AG09319 (cell line): ENCODE results near the gene DCP1B.

Experiments used
- DNase-seq: peaks from one replicate; pipeline ENCODE4 v3.0.0-alpha.2; 2010; ENCODE audit warnings: low read depth; ENCODE audit errors: extremely low read depth
- TF ChIP-seq, protein P1 (sequence below): IDR thresholded peaks from 2 replicates; pipeline ENCODE4 v1.5.1; 2011; ENCODE audit warnings: low read depth, mild to moderate bottlenecking, inconsistent platforms, low read length, moderate library complexity

The DCP1B gene

DNA sequence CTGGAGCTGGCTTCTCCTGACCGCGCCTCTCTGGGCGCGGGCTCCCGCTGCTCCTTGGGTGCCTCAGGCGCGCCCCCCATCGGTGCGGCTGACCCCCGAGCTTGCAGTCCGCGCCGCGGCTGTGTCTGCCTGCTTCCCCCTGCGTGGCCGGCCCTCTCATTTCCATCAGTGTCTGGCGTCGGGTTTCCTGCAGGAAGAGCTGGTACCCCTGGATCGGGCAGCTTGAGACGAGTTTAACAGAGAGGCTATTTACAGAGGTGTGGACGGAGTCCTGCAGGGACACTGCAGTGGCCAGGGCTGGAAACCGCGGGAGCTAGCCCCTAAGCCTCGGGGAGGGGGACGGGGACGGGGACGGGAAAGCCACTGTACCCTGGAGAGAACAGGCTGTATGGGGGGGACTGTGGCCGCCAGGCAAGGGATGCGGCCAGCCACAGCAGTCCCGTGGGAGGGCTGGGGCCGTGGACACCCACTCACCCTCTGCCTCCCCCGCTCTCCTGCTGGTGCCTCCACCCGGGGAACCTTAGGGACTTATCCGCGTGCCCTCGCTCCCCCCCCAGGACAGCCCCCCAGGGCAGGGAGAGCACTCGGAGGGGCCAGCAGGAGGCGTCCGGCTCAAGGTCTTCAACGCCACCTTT, 82.1 kb downstream of the DCP1B start:
- DNase-seq, result no peak
- TF ChIP-seq, protein P1, sequence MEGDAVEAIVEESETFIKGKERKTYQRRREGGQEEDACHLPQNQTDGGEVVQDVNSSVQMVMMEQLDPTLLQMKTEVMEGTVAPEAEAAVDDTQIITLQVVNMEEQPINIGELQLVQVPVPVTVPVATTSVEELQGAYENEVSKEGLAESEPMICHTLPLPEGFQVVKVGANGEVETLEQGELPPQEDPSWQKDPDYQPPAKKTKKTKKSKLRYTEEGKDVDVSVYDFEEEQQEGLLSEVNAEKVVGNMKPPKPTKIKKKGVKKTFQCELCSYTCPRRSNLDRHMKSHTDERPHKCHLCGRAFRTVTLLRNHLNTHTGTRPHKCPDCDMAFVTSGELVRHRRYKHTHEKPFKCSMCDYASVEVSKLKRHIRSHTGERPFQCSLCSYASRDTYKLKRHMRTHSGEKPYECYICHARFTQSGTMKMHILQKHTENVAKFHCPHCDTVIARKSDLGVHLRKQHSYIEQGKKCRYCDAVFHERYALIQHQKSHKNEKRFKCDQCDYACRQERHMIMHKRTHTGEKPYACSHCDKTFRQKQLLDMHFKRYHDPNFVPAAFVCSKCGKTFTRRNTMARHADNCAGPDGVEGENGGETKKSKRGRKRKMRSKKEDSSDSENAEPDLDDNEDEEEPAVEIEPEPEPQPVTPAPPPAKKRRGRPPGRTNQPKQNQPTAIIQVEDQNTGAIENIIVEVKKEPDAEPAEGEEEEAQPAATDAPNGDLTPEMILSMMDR, result no peak

DNA sequence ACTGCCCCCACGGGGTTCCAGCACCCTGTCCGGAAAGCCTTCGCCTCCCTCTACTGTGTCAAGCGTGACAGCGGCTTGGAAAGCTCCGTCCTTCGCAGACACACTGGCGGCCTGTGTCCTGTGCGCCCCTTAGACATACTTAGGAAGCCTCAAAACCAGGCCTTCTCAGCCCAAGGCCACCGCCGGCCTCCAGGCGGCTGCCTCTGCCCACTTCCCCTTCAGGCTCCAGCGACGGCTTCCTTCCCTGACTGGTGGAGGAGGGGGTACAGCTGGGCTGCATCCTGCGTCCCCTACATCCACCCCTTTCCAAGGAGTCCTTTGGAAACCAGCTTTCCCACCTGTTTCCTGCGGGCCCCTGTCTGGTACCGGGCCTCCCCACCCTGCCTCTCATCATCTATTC, 83.3 kb downstream of the DCP1B start:
- TF ChIP-seq, protein P1, result no peak
- no peak for DNase-seq

DNA sequence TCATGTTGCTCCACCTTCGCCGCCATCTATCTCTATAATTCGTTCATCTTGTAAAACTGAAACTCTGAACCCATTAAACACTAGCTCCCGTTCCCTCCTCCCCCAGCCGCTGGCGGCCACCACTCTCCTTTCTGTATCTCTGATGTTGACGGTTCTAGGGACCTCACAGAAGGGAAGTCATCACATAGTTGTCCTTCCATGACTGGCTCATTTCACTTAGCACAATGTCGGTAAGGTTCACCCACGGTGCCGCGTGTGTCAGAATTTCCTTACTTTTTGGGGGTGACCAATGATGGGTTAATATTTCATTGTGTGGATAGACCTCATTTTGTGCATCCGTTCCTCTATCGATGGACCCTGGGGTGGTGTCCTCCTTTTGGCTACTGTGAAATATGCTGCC, 83.8 kb downstream of the DCP1B start:
- DNase-seq, result no peak
- TF ChIP-seq, protein P1, result no peak

DNA sequence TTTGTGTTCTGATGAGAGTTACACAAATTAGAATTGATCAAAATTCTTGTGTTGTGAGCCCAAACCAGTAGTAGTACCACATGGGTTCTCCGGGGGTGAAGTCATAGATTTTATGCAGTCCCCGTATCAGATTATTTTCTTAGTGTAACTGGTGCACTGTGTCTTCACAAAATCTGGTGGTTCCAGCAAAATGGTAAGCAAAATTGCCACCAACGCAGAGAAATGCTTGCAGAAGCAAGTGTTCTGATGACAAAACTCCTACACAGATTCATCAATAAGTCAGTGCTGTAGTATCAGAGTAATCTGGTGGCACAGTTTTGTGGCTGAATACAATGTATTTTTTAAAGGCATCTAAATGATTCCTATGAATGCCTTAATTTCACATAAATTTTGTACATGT, 84.5 kb downstream of the DCP1B start:
- TF ChIP-seq, protein P1, result no peak

DNA sequence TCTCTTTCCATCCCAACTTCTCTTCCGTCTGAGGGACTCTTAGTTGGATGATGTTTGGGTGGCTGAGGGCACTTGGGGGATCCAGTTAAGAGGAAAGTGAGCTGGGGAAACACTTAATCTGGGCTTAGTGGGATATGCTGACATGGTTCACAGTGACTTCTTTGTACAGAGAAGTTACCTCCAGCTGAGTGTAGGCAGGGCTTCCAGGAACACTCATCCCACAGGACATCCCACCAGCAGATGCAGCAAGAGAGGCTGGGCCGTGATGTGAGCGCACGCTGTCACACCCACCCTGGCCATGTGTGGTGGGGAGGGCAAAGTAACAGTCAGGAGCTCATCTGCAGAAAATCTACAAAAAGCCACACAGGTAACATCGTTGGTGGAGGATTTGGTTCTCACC, 85.0 kb downstream of the DCP1B start:
- TF ChIP-seq, protein P1, result no peak
- DNase-seq, result no peak

More for the DNA sequence above, 84.5 kb downstream of the DCP1B start:
- DNase-seq, result no peak

DNA sequence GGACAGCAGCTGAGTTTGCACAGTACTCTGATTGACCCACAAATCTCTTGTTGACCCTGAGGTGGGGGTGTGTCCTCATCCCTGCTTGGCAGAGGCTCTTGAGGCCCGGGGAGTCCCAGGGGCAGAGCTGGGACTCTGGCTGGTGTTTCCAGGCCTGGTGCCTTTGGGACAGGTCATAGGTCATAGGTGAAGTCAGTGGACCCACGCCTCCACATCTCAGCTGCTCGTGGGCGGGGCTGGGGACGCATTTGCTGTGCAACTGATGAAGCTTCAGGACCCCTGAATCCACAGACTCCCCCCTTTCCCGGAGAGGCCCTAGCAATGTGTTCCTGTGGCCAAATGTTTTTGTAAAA, 85.4 kb downstream of the DCP1B start:
- DNase-seq, result no peak

DNA sequence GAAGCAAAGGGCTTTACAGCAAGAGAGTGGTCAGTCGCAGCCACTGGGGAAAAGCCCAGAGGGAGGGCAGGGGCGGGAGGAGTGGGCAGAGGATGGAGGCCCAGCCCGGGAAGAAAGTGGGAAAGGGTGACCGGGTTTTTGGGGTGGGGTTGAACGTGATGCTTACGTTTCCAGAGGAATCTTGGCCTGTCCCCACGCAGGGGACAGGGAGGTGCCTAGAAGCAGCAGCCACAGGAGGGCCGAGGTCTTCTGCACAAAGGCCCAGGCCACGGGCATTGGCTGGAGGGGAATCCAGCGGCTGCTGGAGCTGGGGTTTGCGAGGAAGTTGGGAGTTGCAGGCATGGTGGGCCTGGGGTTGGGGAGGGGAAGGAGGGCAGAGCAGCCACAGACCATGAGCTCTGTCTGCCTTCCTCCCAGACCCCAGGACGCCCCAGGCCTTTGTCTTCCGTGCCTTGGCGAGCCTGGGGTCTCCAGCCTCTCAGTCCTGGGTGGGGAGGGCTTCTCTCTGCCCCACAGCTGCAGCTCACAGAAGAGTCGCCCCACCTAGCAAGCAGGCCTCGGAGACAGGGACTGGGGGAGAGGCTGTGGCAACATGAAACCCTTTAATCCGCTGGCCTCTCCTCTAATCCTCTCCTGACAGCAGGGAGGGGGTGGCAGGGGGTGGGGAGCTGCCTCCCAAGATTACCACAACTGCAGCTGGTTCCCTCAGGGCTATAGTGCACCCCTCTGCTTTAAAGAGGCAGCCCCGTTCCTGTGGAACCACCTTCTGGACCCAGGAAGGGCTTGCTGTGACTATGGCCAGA, 86.0 kb downstream of the DCP1B start, which contains the start of gene CACNA2D4:
Gene CACNA2D4, minus strand, starts transcription at position 572 of the 803 bp plus-strand sequence. Its CDS starts 179 bp downstream, at position 393.
- DNase-seq, result no peak
- TF ChIP-seq, protein P1, result no peak

More for the DNA sequence above, 85.4 kb downstream of the DCP1B start:
- TF ChIP-seq, protein P1, result no peak
